Activated naive CD8-positive, alpha-beta T cell treated with anti-CD3 and anti-CD28 coated beads for 36 hours (primary cell): ENCODE data around the gene TEX10. TPM values are rescaled to one million over a fixed set of nuclear protein-coding genes. Genes with fewer than 3 reads are reported as not detected.

ENCODE experiments used
- DNase-seq: peaks from one replicate; pipeline ENCODE4 v3.0.0; 2021
- H3K27ac Mint-ChIP-seq: one replicate; pipeline ENCODE4 v1.8.0; 2022; ENCODE audit warnings: mild to moderate bottlenecking, moderate library complexity, mixed read lengths
- H3K27me3 Mint-ChIP-seq: one replicate; pipeline ENCODE4 v1.8.0; 2022; ENCODE audit warnings: mild to moderate bottlenecking, mixed read lengths
- H3K36me3 Mint-ChIP-seq: one replicate; pipeline ENCODE4 v1.8.0; 2021; ENCODE audit warnings: mild to moderate bottlenecking, mixed read lengths
- H3K4me1 Mint-ChIP-seq: one replicate; pipeline ENCODE4 v1.8.0; 2021; ENCODE audit warnings: mixed read lengths
- H3K4me3 Mint-ChIP-seq: one replicate; pipeline ENCODE4 v1.8.0; 2022; ENCODE audit warnings: mild to moderate bottlenecking, moderate library complexity, mixed read lengths
- H3K9me3 Mint-ChIP-seq: one replicate; pipeline ENCODE4 v1.8.0; 2022; ENCODE audit warnings: mixed read lengths
- total RNA-seq, 2 experiments: library from RNA; stranded (reverse); gene quantifications; one replicate each; pipeline ENCODE4 v1.2.3, GENCODE V29; 2021

The TEX10 gene
- total RNA-seq, 2 experiments from 2014 or later: 37.0 to 39.0 TPM

DNA sequence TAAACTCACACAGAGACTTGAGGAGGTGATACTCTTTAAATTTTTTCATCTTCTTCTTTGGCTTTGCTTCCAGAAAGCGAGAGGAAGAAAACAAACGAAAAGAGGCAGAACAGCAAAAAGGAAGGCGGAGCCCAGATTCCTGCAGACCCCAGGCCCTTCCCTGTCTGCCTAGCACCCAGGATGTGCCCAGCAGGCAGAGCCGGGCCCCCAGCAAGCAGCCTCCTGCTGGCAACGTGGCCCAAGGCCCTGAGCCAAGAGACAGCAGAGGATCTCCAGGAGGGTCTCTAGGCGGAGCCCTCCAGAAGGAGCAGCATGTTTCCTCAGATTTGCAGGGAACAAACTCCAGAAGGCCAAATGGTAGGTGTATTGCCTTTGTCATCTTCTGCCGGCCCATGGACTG lies 68.5 kb downstream of the TEX10 start:
- Mint-ChIP-seq H3K27me3 (no peaks in the 10 kb centered on the region), H3K36me3 (peaks cover 68% of the 10 kb centered on the region), H3K27ac (no peak overlapping the region), H3K9me3 (peaks cover 20% of the 10 kb centered on the region), H3K4me1 (no peaks in the 10 kb centered on the region), H3K4me3 (no peak overlapping the region)
- DNase-seq: no peak

DNA sequence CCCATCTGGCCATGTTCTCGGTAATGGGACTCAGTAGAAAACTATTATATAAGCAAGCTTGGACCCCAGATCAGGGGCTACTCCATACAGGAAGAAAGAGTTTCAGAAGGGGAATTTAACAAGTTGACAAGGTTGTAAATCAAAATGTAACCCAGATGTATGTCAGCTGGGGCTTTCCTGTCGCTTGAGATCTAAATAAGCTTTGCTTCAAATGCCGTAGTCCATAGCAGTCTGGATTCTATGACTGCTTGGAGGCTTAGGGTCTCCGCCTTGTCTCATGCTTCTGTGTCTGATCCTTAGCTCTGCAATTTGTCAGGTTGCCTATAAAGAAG lies 70.4 kb downstream of the TEX10 start:
- Mint-ChIP-seq H3K27me3 (no peaks in the 10 kb centered on the region), H3K4me3 (no peak overlapping the region), H3K27ac (no peak overlapping the region), H3K36me3 (peaks cover 59% of the 10 kb centered on the region), H3K4me1 (no peaks in the 10 kb centered on the region), H3K9me3 (peaks cover 11% of the 10 kb centered on the region)
- no peak for DNase-seq

DNA sequence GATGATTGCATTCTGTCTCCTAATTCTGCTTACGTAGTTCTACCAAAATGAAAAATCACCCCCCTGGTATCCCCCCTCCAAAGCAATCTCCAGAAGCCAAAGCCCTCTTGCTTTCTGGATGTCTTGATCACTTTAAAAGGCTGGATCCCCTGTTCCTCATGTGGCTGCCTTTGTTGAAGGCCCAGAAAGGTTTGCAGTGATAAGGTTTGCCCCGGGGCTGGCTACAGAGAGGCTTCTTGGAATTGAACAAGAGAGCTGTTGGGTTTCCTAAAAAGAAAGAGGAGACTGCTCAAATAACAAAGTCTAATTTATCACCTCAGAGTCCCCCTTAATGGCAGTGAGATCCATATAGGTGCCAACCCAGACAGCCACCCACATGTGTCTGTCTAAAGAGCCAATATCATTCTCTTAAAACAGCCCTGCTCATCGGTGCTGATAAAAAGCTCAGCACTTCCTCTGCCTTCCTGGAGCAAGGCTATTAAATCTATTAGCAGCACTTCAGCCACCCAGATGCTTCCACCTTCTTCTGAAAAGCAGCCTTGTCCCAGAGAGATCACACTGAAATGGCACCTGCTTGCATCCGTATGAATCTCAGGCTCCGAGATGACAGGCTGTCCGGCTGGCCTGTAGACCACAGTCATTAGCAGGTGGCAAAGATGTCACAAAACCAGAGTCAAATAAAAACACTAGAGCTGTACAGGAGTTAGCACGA lies 70.9 kb downstream of the TEX10 start:
- Mint-ChIP-seq H3K27me3 (no peaks in the 10 kb centered on the region), H3K4me1 (peaks cover under 1% of the 10 kb centered on the region), H3K36me3 (peaks cover 59% of the 10 kb centered on the region), H3K4me3 (no peak overlapping the region), H3K9me3 (peaks cover 11% of the 10 kb centered on the region), H3K27ac (no peak overlapping the region)
- no peak for DNase-seq

DNA sequence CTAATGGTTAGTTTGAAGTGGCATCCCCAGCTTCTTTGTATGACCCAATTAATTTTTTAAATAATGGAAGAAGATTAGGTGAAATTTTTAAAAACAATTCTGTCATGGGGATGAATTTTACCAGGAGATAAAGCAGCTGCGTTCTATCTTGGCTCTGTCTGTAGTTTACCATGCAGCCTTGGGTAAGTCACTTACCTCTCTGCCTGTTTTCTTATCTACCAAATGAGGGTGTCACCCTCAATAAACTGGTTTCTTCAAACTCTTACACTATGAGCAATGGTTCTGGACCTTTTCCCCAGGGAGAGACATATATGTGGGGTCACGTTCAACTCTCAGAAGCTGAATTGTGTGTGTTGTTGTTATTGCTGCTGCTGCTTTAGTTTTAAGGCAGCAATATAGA lies 71.7 kb downstream of the TEX10 start:
- peaks cover 60% of the 10 kb centered on the region for H3K36me3 Mint-ChIP-seq
- no peak overlapping the region for H3K4me3 Mint-ChIP-seq
- peaks cover 2% of the 10 kb centered on the region for H3K4me1 Mint-ChIP-seq
- H3K27me3 Mint-ChIP-seq: no peaks in the 10 kb centered on the region
- no peak overlapping the region for H3K27ac Mint-ChIP-seq
- peaks cover 11% of the 10 kb centered on the region for H3K9me3 Mint-ChIP-seq
- no peak for DNase-seq

DNA sequence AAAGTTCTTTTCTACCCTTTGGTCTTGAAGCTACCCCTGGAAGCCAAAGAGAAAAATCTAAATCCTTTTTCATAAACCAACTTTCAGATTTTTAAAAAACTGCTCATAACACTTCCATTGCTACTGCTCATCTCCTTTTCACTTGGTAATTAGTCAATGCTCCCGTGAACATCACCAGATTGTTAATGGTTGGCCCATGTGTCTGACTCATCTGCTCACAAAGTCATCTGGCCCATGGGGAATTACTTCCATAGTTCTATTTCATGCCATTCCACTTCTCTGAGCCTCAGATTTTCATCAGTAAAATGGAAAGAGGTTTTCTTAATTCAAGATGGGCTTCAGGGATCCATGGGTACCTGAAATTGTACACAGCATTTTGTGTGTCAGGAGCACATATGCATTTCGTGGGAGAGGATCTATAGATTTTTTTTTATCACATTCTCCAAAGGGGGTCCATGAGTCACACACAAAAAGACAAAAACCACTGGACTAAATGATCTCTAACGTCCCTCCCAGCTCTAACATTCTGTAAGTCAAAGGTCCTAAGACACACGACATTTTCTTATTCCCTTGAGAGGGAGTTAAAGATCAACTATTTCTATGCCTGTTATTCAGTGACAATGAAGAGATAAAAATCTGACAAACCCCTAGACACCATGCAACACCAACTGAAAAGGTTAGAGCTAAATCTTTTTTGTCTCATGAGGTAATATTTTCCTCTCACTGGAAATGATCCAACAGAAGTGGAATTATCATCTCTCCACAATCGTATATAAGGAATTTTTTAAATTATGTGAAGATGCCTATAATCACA lies 75.4 kb downstream of the TEX10 start:
- Mint-ChIP-seq H3K9me3 (no peaks in the 10 kb centered on the region), H3K36me3 (peaks cover 41% of the 10 kb centered on the region), H3K4me1 (peaks cover 2% of the 10 kb centered on the region), H3K27me3 (no peaks in the 10 kb centered on the region), H3K4me3 (no peak overlapping the region), H3K27ac (no peak overlapping the region)
- DNase-seq: no peak

DNA sequence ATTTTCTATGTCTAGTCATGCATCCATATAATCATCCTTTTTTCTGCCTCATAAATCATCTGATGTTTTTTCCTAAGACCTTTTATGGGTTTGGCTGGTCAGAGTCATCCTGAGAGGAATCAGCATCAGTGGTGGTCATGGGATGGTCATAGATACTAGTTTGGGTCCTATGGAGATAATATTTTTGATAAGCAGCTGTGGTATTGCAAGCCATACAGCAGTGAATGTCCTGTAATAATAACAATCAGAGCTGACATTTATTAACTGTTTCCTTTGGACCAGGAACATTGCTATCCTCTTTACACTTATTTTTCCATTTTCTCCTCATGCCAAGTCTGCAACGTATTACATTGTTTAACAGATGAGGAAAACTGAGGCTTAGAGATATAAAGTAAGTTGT lies 83.1 kb downstream of the TEX10 start:
- Mint-ChIP-seq H3K4me3 (no peak overlapping the region), H3K27me3 (no peaks in the 10 kb centered on the region), H3K4me1 (no peaks in the 10 kb centered on the region), H3K36me3 (peaks cover 22% of the 10 kb centered on the region), H3K9me3 (no peaks in the 10 kb centered on the region), H3K27ac (no peak overlapping the region)
- DNase-seq: no peak

DNA sequence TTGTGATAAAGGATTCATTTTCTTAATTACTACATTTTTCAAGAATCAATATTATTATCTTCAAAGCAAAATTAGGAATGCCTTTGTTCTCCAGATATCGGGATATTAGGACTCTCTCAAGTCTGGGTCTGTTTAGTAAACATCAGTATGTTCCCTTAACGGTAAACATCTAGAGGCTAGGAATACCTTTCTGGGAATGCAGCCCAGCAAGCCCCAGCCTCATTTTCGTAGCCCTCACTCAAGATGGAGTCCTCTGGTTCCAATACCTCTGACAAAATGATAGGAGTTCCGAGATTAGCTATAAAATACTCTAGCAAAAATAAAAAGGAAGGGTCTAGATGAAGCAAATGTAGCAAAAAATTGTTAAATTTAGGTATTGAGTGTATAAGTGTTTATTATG lies 84.5 kb downstream of the TEX10 start:
- Mint-ChIP-seq H3K4me3 (no peak overlapping the region), H3K9me3 (no peaks in the 10 kb centered on the region), H3K27me3 (no peaks in the 10 kb centered on the region), H3K27ac (no peak overlapping the region), H3K4me1 (no peaks in the 10 kb centered on the region), H3K36me3 (peaks cover 17% of the 10 kb centered on the region)
- no peak for DNase-seq

DNA sequence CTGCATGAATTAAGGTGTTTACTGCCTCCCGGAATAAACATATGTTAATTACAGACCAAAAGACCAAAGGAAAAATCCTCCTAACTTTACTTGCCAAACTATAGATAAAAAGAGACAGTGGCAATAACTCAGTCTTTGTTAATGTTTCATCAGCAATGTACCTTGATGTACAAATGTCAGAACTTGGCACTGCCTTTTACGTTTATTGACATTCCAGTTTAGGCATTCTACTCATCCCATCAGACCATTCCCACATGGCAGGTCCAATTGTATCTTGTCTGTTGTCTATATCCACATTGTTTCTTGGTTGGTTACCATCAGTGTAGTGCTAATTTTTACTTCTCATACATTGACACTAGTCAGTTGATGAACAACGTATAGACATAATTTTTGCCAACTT lies 85.5 kb downstream of the TEX10 start:
- Mint-ChIP-seq H3K27me3 (no peaks in the 10 kb centered on the region), H3K4me3 (no peak overlapping the region), H3K27ac (no peak overlapping the region), H3K9me3 (no peaks in the 10 kb centered on the region), H3K36me3 (peaks cover 10% of the 10 kb centered on the region), H3K4me1 (no peaks in the 10 kb centered on the region)
- DNase-seq: no peak

Other genes starting within 250 kb of the TEX10 start
- gene MSANTD3, start 74.2 kb upstream of the TEX10 start, total RNA-seq: 10 to 100 TPM; 16.0 to 17.6 TPM
- gene TMEFF1, start 120.2 kb upstream of the TEX10 start, total RNA-seq: under 1 TPM; 0.10 to 0.14 TPM
- gene CAVIN4, start 225.1 kb upstream of the TEX10 start, total RNA-seq: under 1 TPM in 1 of 2 experiments, not detected in 1; 0.10 TPM